ENCODE results near the gene LSM14A.

The LSM14A gene

DNA sequence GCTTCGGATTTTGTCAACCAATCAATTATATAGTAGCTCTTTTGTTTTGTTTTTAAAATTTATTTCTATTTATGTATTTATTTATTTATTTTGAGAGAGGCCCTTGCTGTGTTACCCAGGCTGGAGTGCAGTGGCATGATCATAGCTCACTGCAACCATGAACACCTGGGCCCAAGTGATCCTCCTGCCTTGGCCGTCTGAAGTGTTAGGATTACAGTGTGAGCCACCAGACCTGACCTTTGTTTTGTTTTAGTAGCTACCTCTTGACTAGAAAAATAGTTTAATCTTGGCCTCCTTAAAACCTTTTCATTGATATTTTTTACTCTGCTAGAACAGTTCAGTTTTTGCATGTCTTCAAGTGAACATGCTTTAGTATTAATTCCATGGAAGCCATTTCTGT is 97.2 kb downstream of the LSM14A start:
- Histone ChIP-seq H3K27ac (no peak overlapping the region), H3K27me3 (ENCODE audit: insufficient read depth, low read depth, severe bottlenecking) (no peaks in the 10 kb centered on the region), H3K4me3 (ENCODE audit: low read depth, low read length) (no peak overlapping the region), H3K9me3 (ENCODE audit: severe bottlenecking) (no peaks in the 10 kb centered on the region), H3K36me3 (no peaks in the 10 kb centered on the region)
- no peak for DNase-seq
- TF ChIP-seq, protein P1, sequence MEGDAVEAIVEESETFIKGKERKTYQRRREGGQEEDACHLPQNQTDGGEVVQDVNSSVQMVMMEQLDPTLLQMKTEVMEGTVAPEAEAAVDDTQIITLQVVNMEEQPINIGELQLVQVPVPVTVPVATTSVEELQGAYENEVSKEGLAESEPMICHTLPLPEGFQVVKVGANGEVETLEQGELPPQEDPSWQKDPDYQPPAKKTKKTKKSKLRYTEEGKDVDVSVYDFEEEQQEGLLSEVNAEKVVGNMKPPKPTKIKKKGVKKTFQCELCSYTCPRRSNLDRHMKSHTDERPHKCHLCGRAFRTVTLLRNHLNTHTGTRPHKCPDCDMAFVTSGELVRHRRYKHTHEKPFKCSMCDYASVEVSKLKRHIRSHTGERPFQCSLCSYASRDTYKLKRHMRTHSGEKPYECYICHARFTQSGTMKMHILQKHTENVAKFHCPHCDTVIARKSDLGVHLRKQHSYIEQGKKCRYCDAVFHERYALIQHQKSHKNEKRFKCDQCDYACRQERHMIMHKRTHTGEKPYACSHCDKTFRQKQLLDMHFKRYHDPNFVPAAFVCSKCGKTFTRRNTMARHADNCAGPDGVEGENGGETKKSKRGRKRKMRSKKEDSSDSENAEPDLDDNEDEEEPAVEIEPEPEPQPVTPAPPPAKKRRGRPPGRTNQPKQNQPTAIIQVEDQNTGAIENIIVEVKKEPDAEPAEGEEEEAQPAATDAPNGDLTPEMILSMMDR (IDR thresholded peaks at IDR 0.05; ENCODE audit: low read depth, low read length) = no peak

DNA sequence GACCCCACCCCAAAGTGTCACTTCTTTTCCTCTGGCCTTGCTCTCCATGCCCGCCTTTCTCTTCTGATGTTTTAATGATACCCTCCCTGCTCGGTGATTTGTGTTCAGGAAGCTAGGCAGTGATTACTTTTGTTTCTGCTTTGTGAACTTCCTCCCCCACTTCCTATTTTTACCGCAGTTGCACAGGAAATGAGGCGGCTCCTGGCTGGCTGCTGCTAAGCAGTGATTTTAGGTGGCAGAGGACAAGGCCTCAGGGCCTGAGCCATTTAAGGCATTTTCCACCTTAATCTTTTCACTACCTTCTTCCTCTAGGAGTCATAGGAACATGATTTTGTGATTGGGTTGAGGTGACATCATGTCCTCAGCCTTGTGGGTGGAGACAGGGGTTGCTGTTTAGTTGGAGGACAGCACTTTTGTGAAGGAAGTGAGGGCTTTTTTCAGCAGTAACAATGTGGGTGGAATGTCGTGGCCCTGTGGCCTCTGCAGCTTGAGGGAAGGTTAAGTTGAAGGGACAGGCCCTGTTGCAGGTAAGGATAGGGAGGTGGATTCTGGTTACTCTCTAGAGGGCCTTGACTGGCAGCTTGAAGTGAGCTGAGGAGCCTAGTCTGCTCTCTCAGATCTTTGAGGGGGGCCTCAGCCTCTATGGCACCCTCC is 97.8 kb downstream of the LSM14A start:
- no peaks in the 10 kb centered on the region for H3K27me3 ChIP-seq (ENCODE audit: insufficient read depth, low read depth, severe bottlenecking)
- H3K9me3 ChIP-seq (ENCODE audit: severe bottlenecking) = no peaks in the 10 kb centered on the region
- H3K4me3 ChIP-seq (ENCODE audit: low read depth, low read length) = no peak overlapping the region
- DNase-seq = no peak
- TF ChIP-seq, protein P1 (IDR thresholded peaks at IDR 0.05; ENCODE audit: low read depth, low read length) = no peak
- H3K27ac ChIP-seq = no peak overlapping the region
- no peaks in the 10 kb centered on the region for H3K36me3 ChIP-seq

DNA sequence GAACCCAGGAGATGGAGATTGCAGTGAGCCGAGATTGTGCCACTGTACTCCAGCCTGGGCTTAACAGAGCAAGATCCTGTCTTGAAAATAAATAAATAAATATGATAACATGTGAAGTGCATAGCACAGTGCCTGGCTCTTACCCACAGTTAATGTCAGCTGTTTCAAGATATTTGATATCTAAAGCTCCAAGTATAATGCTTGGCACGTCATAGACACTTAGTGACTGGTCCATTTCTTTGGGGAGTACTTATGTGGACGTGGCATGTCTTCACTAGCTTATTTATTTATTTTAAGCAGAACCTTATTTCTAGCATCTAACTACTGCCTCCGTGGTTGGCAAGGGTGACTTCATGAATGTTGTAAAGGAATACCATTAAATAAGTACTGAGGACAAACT is 100.8 kb downstream of the LSM14A start:
- Histone ChIP-seq H3K27me3 (ENCODE audit: insufficient read depth, low read depth, severe bottlenecking) (no peaks in the 10 kb centered on the region), H3K36me3 (no peaks in the 10 kb centered on the region), H3K4me3 (ENCODE audit: low read depth, low read length) (no peak overlapping the region), H3K27ac (no peak overlapping the region), H3K9me3 (ENCODE audit: severe bottlenecking) (no peaks in the 10 kb centered on the region)
- TF ChIP-seq, protein P1 (IDR thresholded peaks at IDR 0.05; ENCODE audit: low read depth, low read length) = no peak
- no peak for DNase-seq

DNA sequence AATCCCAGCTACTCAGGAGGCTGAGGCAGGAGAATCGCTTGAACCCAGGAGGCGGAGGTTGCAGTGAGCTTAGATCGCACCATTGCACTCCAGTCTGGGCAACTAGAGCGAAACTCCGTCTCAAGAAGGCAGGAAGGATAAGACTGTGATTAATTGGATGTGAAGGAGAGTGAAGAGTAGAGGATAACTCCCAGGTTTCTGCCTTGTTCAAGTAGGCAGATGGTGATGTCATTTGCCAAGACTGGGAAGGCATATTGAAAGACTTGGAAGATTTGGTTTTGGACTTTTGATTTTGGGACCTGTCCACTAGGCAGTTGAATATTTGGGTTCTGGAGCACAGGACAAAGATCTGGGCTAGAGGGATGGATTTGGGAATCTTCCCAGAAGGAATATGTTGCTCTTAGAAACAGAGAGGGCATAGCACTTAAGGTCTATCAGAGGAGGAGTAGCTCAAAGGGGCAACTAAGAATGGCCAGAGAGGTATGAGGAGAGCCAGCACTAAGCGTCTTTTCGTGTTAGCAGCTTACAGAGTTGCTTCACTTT is 102.1 kb downstream of the LSM14A start:
- no peak overlapping the region for H3K27ac ChIP-seq
- TF ChIP-seq, protein P1 (IDR thresholded peaks at IDR 0.05; ENCODE audit: low read depth, low read length) = no peak
- H3K27me3 ChIP-seq (ENCODE audit: insufficient read depth, low read depth, severe bottlenecking) = no peaks in the 10 kb centered on the region
- no peak overlapping the region for H3K4me3 ChIP-seq (ENCODE audit: low read depth, low read length)
- H3K9me3 ChIP-seq (ENCODE audit: severe bottlenecking) = no peaks in the 10 kb centered on the region
- no peak for DNase-seq
- peaks cover 4% of the 10 kb centered on the region; the same call in 1 of the 2 replicates for H3K36me3 ChIP-seq

DNA sequence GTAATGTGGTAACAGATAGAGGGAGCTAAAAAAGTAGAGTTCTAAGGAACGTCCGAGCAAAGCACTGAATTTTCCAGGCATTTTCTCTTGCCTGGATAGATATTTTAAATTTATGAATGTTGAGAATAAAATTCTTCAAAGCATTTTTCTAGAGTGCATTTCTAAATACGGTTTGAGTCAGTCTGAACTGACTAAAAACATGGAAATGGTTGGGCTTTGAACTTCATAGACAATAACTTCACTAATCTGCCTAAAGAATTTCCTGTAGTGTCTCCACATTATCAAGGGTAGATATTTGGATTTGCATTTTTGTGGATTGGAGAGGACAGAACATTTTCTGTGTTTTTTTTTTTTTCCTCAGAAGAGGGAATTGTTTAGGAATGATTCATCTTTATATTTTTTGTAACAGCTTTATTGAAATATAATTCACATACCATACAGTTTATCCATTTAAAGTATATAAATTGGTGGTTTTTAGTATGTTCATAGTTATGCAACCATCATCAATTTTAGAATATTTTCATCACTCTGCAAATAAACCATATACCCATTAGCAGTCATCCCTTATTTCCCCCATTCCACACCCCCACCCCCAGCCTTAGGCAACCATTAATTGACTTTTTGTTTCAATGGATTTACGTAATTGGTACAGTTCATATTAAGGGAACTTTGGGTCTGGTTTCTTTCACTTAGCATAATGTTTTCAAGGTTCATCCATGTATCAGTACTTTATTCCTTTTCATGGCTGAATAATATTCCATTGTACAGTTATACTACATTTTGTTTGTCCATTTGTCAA is 102.7 kb downstream of the LSM14A start:
- no peaks in the 10 kb centered on the region for H3K9me3 ChIP-seq (ENCODE audit: severe bottlenecking)
- DNase-seq = no peak
- H3K36me3 ChIP-seq = peaks cover 4% of the 10 kb centered on the region; the same call in 1 of the 2 replicates
- H3K27ac ChIP-seq = no peak overlapping the region
- no peak overlapping the region for H3K4me3 ChIP-seq (ENCODE audit: low read depth, low read length)
- TF ChIP-seq, protein P1 (IDR thresholded peaks at IDR 0.05; ENCODE audit: low read depth, low read length) = no peak
- no peaks in the 10 kb centered on the region for H3K27me3 ChIP-seq (ENCODE audit: insufficient read depth, low read depth, severe bottlenecking)
